ENCODE results near the gene FBXO22. TPM values are rescaled to one million over a fixed set of nuclear protein-coding genes. Genes with fewer than 3 reads are reported as not detected.
"Not testable (repeated sequence)": the region's sequence is repeated elsewhere in the genome, so short reads cannot be mapped to it uniquely, and the experiment has no call there.

The FBXO22 gene
- total and polyA plus RNA-seq, 2 of the 8 experiments (the other 6 are each of a cell fraction or from before 2014, with no cell fraction given): 33.2 to 67.3 TPM

DNA sequence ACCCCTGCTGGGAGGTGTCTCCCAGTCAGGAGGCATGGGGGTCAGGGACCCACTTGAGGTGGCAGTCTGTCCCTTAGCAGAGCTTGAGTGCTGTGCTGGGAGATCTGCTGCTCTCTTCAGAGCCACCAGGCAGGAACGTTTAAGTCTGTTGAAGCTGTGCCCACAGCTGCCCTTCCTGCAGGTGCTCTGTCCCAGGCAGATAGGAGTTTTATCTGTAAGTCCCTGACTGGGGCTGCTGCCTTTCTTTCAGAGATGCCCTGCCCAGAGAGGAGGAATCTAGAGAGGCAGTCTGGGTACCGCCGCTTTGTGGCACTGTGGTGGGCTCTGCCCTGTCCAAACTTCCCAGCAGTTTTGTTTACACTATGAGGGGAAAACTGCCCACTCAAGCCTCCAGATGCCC is 73.1 kb downstream of the FBXO22 start:
- not testable (repeated sequence) for H3K4ac ChIP-seq (replicated peaks; ENCODE audit: insufficient read length, low read depth, low read length); H2BK15ac ChIP-seq (ENCODE audit: low read length); H2AK5ac ChIP-seq (ENCODE audit: low read depth, low read length); FAIRE-seq; H3K27ac ChIP-seq (ENCODE audit: low read depth, low read length); H2BK20ac ChIP-seq (ENCODE audit: low read length); H3K4me3 ChIP-seq (ENCODE audit: extremely low read depth in 1 of 4, insufficient read depth in 2 of 4, low read depth in 3 of 4, low read length in 4 of 4); H3K4me2 ChIP-seq (ENCODE audit: insufficient read depth in 1 of 2, low read depth in 2 of 2, low read length in 2 of 2); H4K91ac ChIP-seq (replicated peaks; ENCODE audit: insufficient read length, low read length); H3K9me3 ChIP-seq (ENCODE audit: insufficient read depth in 2 of 2, low read depth in 1 of 2, low read length in 1 of 2); H2BK5ac ChIP-seq (ENCODE audit: low read depth, low read length); H3K79me1 ChIP-seq (ENCODE audit: low read depth, low read length); H3K27me3 ChIP-seq (replicated peaks in 1 of 4; ENCODE audit: control insufficient read depth in 3 of 4, extremely low read depth in 1 of 4, insufficient read depth in 3 of 4, low read length in 3 of 4); H3K9ac ChIP-seq (replicated peaks in 1 of 4; ENCODE audit: extremely low read depth in 1 of 4, low read depth in 3 of 4, low read length in 3 of 4); H2BK120ac ChIP-seq (replicated peaks; ENCODE audit: low read depth, low read length); H2BK12ac ChIP-seq (ENCODE audit: low read depth, low read length); H4K8ac ChIP-seq (ENCODE audit: extremely low read depth, insufficient read depth, low read length); H3K23me2 ChIP-seq (ENCODE audit: low read depth, low read length); H2AFZ ChIP-seq (ENCODE audit: low read length); H3K23ac ChIP-seq (ENCODE audit: insufficient read length); DNase-seq (ENCODE audit: low read depth in 1 of 2, low spot score in 2 of 2); H3K18ac ChIP-seq (ENCODE audit: extremely low read depth, low read length); H4K20me1 ChIP-seq (replicated peaks in 1 of 2; ENCODE audit: control insufficient read depth in 1 of 2, insufficient read depth in 2 of 2, low read length in 2 of 2); H3K14ac ChIP-seq (ENCODE audit: insufficient read length); H3K36me3 ChIP-seq (ENCODE audit: control insufficient read depth in 2 of 4, insufficient read depth in 4 of 4, low read length in 3 of 4); H3K4me1 ChIP-seq (replicated peaks in 1 of 4; ENCODE audit: control insufficient read depth in 3 of 4, insufficient read depth in 4 of 4, low read length in 3 of 4); H3K79me2 ChIP-seq (ENCODE audit: control insufficient read depth in 1 of 2, insufficient read depth in 2 of 2, low read length in 2 of 2); H4K5ac ChIP-seq (ENCODE audit: insufficient read length, low read depth, low read length); H3K56ac ChIP-seq (replicated peaks; ENCODE audit: insufficient read length, low read depth, low read length)
- ChIA-PET POLR2A (ENCODE audit: partially characterized antibody) (interaction anchor here (0.6 kb wide), 1 partner anchor 404 kb away, joined by 6 read pairs; no protein-coding TSS in a partner anchor), CTCF (ENCODE audit: partially characterized antibody) (interaction anchor here (0.6 to 0.9 kb wide), 2 partner anchors 16 to 963 kb away, joined by 3 read pairs; no protein-coding TSS in a partner anchor)
- WGBS, 2 experiments (ENCODE audit: extremely low coverage in 1 of 2, insufficient coverage in 1 of 2, insufficient read length in 1 of 2, insufficient replicate concordance in 2 of 2, low coverage in 1 of 2, low lambda C conversion rate in 2 of 2, missing lambda C conversion rate in 1 of 2): 100% methylated on average over 3 of the region's 3 CpGs; no CpG with 5 or more reads in 1 of the 2 experiments
